Fibroblast of the aortic adventitia (primary cell): ENCODE data around the gene ITPR1. TPM values are rescaled to one million over a fixed set of nuclear protein-coding genes. Genes with fewer than 3 reads are reported as not detected.

ENCODE experiments used
- DNase-seq: peaks from one replicate; pipeline ENCODE4 v3.0.0-alpha.2; 2010; ENCODE audit warnings: low read depth
- H3K4me3 ChIP-seq: 2 replicates; pipeline ENCODE4 v1.5.1; 2011; ENCODE audit warnings: low read depth, mild to moderate bottlenecking, control low read depth, low read length, moderate library complexity
- total RNA-seq: library from RNA; depleted of rRNA; stranded (reverse); fragments of >200 nt; gene quantifications from 2 replicates; pipeline ENCODE4 v1.2.3, GENCODE V29; 2012; ENCODE audit warnings: low replicate concordance
- TF ChIP-seq, protein P1 (sequence below): IDR thresholded peaks from 2 replicates; pipeline ENCODE4 v1.5.1; 2011; ENCODE audit warnings: mild to moderate bottlenecking, low read length, control low read depth, inconsistent platforms; ENCODE audit not compliant: insufficient read depth

The ITPR1 gene
- total RNA-seq, 1 donor, result 8.9 TPM

DNA sequence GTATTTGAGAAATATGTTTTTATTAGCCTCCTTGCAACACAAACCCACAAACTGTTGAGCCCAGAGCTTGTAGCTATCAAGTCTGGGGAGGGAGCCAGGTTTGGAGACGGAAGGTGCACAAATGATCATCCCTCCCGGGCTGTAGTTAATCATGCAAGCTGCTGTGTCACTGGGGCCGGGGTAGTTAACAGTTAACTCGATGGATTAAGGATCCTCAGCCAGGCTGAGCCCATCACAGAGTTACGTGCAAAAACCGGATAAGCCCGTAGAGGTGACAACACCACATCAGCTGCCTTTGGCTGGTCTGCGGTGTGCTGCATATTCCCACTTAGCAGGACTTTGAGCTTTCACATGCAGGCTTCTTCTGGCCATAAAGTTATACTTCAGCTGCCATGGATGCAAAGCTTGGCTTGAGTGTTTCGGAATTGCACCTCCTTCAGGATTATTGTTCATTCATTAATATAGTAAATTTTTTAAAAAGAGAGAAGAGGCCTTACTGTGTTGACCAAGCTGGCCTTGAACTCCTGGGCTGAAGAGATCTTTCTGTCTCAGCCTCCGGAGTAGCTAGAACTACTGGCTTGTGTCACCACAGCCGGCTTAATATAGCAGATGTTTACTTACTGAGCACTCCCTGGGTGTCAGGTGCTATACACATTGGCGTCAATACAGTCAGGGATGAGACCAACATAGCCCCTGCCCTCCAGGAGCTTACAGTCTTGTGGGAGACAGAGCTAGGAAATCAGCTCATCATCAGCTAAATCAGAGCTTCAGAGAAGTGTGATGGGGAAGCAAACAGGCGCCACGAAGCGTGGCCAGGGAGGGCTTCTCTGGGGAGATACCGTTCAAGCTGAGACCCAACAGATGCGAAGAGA lies 259.3 kb downstream of the ITPR1 start:
- peak; percentile 42 for DNase-seq
- H3K4me3 ChIP-seq, result no peak overlapping the region
- TF ChIP-seq, protein P1, sequence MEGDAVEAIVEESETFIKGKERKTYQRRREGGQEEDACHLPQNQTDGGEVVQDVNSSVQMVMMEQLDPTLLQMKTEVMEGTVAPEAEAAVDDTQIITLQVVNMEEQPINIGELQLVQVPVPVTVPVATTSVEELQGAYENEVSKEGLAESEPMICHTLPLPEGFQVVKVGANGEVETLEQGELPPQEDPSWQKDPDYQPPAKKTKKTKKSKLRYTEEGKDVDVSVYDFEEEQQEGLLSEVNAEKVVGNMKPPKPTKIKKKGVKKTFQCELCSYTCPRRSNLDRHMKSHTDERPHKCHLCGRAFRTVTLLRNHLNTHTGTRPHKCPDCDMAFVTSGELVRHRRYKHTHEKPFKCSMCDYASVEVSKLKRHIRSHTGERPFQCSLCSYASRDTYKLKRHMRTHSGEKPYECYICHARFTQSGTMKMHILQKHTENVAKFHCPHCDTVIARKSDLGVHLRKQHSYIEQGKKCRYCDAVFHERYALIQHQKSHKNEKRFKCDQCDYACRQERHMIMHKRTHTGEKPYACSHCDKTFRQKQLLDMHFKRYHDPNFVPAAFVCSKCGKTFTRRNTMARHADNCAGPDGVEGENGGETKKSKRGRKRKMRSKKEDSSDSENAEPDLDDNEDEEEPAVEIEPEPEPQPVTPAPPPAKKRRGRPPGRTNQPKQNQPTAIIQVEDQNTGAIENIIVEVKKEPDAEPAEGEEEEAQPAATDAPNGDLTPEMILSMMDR, result no peak

DNA sequence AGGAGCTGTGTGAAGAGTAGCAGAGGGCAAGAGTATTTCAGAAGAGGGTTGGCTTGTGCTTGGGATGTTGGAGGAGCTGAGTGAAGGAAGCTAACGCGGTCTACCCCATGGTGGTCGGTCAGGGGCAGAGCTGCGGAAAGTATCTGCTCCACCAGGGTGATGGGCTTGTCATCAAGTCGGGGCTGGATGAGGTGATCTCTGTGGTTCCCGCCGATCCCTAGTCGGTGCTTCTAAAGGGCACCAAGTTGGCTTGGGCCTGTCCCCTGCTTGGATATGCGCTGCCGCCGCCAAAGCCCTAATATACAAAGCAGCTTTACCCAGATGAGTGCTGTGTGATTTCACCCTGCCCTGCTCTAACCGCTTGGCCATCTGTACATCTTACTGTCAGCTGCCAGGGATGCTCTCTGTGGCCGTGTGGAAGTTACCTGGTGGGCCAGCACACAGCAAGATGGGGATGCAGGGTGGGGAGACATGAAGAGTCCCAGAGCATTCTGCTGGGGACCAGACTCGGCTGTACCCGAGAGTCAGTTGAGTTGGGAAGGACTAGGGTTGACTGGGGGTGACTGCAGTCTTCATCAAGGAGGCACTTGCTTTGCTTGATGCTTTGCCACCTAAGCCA lies 260.0 kb downstream of the ITPR1 start:
- DNase-seq, result no peak
- TF ChIP-seq, protein P1, result no peak
- H3K4me3 ChIP-seq, result no peak overlapping the region

DNA sequence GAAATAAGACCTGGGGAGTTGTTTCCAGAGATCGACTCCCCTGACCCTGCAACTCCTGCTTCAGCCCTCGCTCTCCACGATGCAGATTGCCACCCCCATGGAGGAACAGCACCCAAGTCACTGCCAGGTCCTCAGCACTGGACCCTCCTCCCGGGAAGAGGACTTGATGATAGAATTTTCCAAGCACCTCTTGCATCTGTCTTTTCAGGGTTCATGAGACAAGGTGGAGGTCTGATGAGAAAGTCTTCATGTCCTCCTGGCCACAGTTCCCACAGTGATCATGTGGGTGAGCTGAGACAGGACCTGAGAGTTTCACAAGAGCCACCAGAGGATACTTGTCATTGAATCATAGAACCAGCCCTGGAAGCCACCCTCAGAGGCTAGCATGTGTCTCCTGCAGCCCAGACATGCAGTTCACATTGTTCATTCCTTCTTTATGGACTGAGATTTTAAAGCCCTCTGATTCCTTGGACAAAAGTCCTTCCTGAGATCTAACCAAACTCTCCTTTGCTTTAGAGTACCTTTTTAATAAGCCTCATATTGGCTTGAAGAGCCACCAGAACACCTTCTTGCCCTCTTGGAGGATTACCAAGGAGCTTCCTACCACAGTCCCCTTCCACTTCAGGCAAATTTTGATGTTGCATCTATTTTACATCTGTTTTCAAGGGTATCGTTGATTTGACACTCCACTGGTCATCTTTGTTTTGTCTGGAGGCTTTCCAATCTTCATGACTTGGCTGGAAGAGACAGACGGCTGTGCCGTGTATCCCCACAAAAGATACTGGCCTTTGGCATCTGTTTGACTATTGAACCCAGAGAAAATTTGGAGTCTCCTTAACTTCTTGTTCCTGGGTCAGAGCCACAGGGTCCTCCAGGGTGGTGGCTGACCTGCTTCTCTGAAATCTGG lies 261.3 kb downstream of the ITPR1 start:
- TF ChIP-seq, protein P1, result no peak
- H3K4me3 ChIP-seq, result no peak overlapping the region
- DNase-seq, result no peak

DNA sequence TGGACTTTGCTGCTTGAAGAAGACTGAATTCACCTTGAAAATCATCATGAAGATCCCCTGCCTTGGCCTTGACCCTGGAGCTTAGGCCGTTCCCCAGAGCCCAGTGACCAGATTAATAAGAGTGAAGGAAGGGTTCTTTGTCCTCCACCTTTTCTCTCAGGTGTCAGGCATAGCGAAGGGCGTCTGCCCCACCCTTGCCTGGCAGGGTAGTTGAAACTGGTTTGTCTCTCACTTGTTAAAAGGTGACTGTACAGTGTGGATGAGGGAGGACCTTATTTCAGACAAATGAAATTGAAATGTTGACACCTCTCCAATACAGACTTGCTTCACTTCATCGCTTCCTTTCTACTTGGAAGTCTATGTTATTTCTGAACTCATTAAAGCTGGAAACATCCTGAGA lies 262.4 kb downstream of the ITPR1 start:
- no peak for DNase-seq
- H3K4me3 ChIP-seq, result no peak overlapping the region
- TF ChIP-seq, protein P1, result no peak

DNA sequence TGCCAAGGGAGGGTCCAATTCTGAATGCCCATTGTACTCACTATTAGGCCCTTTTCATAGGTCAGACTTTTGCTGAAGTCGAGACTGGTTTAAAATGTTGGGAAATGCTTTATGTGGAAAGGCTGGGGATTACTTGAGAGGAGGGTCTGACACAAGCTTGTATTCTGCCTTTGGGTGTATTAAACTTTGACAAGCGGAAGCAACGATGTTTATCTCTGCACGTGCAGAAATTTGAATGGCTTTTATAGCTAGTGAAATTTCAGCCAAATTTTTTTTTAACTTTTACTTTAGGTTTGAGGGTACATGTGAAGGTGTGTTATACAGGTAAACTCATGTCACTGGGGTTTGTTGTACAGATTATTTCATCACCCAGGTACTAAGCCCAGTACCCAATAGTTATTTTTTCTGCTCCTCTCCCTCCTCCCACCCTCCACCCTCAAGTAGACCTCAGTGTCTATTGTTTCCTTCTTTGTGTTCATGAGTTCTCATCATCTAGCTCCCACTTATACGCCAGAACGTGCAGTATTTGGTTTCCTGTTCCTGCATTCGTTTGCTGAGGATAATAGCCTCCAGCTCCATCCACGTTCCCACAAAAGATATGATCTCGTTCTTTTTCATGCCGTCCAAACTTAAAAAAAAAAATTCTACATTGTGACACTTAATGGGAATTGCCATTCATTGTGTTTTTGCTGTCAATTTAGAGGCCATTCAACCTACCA lies 263.1 kb downstream of the ITPR1 start:
- no peak overlapping the region for H3K4me3 ChIP-seq
- DNase-seq, result no peak
- TF ChIP-seq, protein P1, result no peak
